Measurements from ENCODE around the gene NFIX.
A peak's percentile ranks its signal among the peaks of the same experiment; 100 is the strongest.
"Not testable (repeated sequence)": the region's sequence is repeated elsewhere in the genome, so short reads cannot be mapped to it uniquely, and the experiment has no call there.

NFIX gene

GRCh38 chr19:12994701-12995595, at the start of gene NFIX:
Gene NFIX, plus strand, starts transcription at chr19:12995475. Its CDS starts 363 bp downstream, at chr19:12995838.
- no peak for DNase-seq

- peak; percentile 91 for DNase-seq
Measured at GRCh38 chr19:12945479-12946091, 49.7 kb upstream of the NFIX start, which contains the start of gene RAD23A. Gene RAD23A, plus strand, starts transcription at chr19:12945862. Its CDS starts 87 bp downstream, at chr19:12945949.

- DNase-seq, result no peak
Measured at GRCh38 chr19:12946092-12946721, 49.1 kb upstream of the NFIX start.

GRCh38 chr19:12946731-12947496, 48.4 kb upstream of the NFIX start:
- no peak for DNase-seq

- DNase-seq, result no peak
Measured at GRCh38 chr19:12947702-12948611, 47.3 kb upstream of the NFIX start.

- no peak for DNase-seq
Measured at GRCh38 chr19:12948612-12949362, 46.5 kb upstream of the NFIX start.

- DNase-seq, result no peak
Measured at GRCh38 chr19:12949363-12950283, 45.7 kb upstream of the NFIX start.

- not testable (repeated sequence) for DNase-seq
Measured at GRCh38 chr19:12952050-12952449, 43.2 kb upstream of the NFIX start.

- DNase-seq, result no peak
Measured at GRCh38 chr19:12952488-12953137, 42.7 kb upstream of the NFIX start.

GRCh38 chr19:12953138-12953798, 42.0 kb upstream of the NFIX start:
- peak; percentile 74 for DNase-seq

GRCh38 chr19:12953799-12954611, 41.3 kb upstream of the NFIX start:
- DNase-seq, result peak; percentile 83

- DNase-seq, result no peak
Measured at GRCh38 chr19:12954612-12954962, 40.7 kb upstream of the NFIX start.

GRCh38 chr19:12955575-12955974, 39.7 kb upstream of the NFIX start:
- not testable (repeated sequence) for DNase-seq

- DNase-seq, result no peak
Measured at GRCh38 chr19:12955996-12956395, 39.3 kb upstream of the NFIX start.

- peak; percentile 40 for DNase-seq
Measured at GRCh38 chr19:12956446-12957388, 38.6 kb upstream of the NFIX start, which contains the start of gene GADD45GIP1. Gene GADD45GIP1, minus strand, starts transcription at chr19:12957223. Its CDS starts 11 bp downstream, at chr19:12957212.

GRCh38 chr19:12957389-12957952, 37.8 kb upstream of the NFIX start:
- not testable (repeated sequence) for DNase-seq

Measured in NCI-H1694 treated with DMSO at 0.1 percent for 48 hours (cell line).